ENCODE data around the gene RAPGEF1.

RAPGEF1 gene

DNA sequence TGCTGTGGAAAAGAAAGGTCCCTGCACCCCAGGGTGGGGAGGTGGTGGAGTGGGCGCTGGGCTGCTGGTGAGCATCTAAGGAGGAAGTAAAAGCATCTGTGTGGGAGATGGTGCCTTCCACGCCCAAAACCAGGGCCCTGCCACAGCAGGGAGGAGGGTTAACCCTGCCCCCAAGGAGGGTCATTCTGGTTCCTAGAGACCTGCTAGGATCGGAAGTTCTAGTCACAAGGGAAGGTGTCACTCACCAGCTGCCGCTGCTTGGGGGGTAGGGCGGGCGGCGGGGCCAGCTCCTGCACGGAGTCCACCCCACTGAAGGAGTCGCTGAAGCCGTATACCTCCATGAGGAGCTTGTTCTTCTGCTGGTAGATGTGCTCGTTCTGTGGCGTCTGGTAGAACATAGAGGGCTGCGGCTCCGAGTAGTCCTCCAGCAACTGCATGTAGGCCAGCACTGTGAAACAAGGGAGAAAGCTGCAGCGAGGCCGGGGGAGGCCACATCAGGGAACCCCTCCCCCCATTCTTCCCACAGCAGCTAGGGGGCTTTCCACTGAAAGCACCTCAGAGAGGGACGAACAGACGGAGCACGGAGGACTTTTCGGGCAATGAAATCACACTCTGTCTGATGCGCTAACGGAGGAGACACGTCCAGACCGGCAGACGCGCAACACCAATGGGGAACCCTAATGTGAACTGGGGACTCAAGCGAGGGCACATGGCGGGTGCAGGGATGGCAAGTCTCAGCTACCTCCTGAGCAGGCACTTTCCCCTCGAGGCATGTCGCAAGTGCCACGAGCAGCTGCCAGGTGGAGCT, 118.1 kb downstream of the RAPGEF1 start:
- DNase-seq, result no peak

DNA sequence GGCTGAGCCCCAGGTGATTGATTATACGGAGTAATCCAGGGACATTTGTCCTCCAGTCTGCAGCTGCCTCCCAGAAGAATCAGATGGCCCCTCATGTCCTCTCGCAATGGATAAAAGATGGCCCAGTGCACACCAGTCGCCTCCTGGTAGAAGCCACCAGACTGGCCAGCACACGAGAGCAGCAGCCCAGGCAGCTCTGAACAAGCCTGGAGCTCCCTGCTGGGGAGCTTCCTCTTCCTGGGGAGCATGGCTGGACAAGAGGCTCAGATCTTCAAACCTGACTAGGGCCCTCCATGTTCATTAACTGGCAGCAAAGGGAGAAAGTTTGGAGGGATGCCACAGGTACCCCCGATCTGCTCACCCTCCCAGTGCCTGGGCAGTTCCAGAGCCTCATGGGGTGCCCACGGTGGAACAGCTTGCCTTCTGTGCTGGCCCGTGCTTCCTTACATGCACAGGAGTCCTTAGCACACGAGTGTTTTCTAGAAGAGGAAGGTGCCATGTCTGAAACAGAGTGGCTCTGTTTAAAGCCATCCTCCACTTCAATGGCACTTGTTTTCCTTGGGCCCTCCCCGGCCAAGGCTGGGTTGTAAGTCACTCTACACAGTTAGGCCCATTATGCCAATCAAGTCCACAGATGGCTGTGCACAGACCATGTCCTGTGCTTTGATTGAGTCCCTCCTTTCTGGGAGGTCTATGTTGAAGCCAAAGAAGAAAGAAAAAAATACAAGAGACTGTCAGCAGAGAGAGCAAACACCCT, 118.9 kb downstream of the RAPGEF1 start:
- no peak for DNase-seq

DNA sequence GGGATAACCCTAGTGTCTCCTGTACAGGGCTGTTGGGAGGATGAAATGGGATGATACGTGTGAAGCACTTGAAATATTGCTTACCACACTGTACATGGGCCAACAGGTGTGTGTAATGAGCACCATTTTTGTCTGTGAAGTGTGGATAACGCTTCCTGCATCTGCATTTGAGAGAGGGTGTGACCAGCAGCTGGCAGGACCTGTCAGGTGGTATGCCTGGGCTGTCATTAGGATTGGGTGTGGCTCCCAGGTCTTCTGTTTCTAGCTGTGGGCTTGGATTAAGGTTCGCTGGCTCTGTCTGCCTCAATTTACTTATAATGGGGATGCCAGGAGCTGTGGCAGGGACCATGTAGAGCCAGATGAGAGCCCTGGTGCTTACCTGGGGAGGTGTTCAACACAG, 120.2 kb downstream of the RAPGEF1 start:
- no peak for DNase-seq

DNA sequence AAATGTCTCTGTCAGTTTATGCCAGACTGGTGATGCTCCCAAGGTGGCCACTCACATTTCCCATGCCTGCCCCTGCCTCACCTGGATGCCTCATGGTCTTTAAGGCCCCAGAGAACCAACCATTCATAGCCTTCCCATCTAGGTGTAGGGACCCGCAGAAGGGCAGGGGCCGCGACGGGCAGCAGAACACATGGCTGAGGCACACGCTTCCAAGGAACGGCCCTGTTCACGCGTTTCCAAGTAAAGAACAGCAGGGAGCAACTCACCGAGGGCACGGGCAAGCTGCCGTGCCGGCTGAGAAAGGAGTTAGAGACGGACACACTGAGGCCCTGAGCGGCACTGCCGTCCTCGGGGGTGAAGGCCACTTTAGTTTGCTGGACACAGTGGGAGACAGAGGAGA, 121.1 kb downstream of the RAPGEF1 start:
- no peak for DNase-seq

DNA sequence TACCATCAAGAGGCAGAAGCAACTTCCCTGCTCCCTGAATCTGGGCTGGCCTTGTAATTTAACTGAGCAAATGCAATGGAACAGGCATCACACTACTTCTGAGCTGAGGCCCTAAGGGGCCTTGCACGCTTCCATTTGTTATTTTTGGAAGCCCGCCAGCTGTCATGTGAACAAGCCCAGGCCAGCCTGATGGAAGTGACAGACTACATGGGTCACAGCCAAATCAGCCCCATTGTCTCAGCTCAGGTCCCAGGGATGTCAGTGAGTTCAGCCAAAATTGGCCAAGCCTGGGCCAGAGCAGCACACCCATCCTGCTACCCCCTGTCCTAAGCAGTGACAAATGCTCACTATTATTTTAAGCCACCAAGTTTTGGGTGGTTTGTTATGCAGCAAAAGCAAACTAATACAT, 121.8 kb downstream of the RAPGEF1 start:
- DNase-seq, result no peak

DNA sequence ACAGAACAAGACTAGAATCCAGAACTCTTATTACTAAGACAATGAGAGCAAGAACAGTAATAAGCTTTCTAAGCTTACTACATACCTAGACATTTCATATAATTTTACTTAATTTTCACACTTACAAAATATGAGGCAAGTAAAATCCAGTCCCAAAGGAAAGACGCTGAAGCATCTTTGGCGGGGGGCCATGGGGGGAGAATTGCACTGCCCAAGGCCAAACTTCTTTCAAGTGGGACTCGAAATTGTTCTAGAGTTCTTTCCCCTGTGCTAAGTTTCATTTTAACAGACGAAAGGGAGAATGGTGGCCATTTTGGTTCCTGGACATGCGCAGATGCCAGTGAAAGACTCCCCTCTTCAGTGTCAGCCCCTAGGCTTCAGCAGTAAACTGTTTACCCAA, 122.3 kb downstream of the RAPGEF1 start:
- DNase-seq, result no peak

DNA sequence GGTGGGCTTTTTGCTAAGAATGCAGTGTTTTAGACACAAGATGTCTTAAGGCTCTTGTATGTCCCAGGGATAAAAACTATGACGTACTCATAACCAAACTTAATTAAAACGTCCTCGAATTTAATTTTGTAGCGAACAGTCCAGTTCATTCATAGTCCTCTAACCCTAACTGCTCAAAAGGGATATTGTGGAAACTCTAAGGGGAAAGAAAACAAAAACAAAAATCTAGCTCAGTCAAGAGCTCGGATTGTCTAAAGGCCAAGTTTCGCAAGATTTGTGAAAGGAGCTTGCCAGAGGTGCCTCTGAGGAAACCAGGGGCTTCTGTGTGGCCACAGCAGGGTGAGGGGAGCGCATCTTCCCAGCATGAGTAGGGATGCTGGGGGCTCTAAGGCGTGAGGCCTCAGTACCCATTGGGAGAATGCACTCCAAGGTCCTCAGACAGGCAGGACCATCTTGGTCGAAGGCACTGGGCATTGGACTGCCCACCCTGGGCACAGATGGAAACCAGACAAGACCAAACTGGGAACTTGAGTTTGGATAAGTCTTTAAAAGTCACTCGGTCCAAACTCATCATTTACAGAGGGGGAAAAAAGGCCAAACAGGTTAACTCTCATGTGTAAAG, 122.8 kb downstream of the RAPGEF1 start:
- DNase-seq, result no peak

DNA sequence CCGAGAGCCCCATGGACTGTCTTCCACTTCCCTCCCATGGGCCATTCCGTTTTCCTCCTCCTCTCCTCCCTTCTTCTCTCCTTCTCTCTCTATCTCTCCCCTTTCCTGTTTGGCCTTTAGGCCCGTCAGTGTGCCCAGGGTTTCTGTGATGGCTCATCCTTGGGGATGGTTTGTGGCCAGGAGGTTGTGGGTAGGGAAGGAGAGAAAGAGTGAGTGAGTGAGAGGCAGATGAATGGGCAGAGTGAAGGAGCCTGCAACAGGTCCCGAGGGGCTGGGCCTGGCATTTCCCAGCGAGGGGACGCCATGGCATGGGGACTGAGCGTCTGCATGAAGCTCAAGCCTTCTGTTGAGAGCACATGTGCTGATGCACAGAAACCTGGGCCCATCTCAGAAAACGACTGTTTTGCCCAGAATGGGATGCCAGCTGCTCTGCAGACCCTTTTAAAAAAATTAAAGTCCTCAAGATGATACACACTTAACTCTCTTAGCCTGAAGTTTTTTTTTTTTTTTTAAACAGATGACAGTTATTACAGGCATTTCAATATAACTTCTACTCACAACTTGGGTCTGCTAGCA, 125.4 kb downstream of the RAPGEF1 start:
- no peak for DNase-seq

DNA sequence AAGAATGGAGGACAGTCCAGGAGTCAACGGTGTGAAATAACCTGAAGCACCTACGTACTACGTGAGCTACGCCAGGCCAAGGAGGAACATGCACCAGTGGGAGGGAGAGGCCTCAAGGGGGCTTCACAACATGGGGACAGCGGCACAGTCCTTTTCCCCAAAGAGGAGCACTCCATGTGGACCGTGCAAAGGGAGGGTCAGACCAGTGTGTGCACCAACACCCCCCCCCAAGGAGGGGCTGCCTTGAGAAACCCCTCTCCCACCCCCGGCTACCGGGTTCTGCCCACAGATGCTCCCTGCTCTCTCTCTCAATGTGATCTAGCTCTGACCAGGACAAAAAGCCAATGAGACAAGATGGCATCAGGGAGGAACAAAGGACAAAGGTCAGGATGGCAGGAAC, 126.0 kb downstream of the RAPGEF1 start:
- no peak for DNase-seq

DNA sequence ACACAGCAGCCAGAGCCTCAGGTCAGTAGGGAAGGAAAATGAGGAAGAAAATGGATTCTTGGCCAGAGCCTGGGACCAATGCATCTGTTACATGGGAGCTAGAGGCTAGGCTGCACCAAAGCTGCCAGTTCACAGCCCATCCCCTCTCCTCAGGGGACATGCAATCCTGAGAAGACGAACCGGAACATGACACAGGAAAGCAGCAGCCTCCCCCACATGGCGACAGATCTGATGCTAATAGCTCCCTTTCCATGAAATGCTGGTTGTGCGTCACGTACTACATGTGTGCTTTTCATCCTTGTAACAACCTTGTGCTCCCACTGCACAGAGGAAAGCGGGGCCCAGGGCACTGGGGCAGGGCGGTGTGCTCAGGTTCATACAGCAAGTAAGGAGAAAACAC, 127.0 kb downstream of the RAPGEF1 start:
- DNase-seq, result no peak

DNA sequence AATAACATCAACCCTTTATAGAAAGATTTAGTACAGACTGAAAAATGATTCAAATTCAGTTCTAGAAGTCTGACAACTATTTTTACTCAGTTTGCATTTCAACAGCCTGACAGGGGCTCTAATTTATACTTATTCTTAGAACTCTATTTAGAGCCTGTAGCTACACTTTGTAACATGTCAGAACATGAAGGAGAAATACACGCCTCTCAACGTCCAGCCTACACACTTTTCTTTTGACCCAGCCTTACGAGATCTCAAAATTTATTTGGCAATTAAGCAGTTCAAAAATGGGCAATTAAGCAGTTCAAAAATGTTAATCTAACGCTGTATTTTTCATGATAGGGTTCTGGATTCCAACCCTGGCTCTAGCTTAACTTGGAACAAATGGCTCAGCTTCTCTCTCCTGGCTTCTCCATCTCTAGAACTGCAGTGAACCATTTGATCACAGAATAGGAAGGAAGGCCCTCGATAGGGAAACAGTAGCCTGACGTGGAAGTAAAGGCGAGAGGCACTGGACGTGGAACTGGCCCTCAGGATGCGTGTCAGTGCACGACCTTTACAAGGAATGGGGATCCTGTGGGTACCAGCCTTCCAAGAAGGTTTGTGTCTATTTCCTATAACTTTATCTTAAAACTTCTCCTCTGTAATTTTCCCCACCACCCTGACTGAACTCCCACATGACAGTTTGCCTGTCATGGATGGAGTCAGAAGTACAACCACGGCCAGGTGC, 128.1 kb downstream of the RAPGEF1 start:
- no peak for DNase-seq

DNA sequence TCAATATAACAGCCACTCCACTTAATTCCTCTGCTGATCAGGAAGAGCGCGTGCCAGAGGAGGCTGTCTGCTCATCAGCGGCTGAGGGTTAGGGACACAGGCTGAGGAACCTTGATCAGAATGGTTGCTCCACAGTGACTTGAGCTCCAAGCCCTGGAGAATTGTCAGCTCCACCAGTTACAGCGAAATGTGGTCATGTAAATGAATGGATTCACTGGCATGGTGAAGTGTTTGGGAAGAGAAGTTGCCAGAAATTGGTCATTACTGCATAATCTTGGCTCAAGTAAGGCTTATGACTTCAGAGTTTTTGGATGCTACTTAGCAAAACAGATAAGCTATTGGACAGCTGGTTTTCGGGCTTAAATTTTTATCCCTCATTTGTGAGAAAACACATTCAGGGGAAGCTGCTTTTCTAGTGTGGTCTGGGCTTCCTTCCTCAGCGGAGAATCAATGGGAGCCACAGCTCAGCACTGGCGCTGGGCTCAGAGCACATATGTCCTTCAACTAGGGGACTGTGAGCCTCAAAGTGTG, 129.6 kb downstream of the RAPGEF1 start:
- DNase-seq, result no peak

DNA sequence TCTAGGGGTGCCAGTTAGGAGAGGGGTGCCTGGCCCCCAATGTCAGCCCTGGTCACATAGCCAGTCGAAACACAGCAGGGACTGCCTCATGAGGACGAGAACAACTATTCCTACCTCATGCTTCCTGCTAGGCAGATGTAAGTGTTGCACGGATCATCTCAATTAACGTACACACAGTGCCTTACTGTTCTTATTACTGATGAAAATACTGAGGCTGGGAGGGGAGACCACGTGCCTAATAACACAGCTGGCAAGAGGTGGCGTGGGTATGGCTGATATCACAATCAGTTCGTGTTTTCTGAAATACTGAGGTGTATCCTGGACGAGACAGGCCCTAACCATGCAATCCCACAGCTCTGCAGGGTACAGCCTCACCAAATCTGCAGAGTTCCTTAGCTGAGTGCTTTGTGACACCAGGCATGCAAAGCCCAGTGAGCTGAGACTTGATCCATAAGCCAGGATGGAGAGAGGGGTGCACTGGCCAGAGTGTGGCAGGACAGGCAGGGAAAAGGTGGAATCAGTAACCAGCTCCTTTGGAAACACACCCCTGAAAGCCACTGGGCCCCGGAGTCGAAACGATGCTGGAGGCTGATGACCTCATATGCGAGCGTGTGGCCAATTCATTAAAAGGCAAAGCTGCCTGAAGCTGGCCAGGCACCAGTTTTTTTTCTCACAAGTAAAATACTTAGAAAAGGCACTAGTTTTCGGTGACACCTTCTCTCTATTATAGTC, 130.6 kb downstream of the RAPGEF1 start:
- DNase-seq, result no peak

DNA sequence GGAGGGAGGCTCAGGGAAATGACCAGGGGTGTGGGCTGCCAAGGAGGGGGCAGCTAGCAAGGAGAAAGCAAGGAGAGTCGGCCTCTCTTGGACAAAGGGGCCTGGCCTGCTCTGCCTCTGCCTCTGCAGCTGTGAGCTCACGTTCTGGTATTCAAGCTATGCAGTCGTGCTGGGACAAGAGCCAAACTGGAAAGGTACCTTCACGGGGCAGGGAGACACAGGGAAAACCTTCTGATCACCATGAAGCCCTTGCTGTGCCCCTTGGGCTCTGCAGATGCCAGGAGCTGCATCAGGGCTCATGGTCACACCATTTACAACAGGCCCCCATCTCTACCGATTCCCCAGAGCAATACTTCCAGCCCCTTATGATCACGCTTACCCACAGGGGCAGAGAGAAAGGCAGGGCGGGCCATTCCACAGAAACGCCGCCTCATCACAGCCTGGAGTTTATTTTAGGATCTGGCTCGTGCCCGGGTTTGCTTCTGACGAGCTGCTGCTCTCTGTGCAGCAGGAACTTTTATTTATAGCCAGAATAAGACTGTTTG, 131.3 kb downstream of the RAPGEF1 start:
- no peak for DNase-seq

DNA sequence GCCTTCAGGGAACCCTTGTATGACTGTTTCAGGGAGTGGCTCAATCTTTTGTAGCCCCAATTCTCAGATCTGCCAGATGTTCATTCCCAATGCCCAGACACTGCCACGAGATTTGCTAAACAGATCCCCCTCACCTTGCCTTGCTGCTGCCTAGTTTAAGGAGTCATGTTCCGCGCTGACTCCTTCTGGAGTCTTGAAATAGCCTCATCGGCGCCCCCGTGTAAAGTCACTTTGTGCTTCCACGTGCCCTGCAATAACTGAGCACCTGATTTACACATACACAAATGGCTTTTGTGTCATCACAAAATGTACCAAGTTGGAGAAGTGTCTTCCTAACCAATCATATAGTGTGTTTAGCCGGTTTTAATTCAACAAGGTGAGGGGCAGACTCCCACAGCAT, 132.3 kb downstream of the RAPGEF1 start:
- no peak for DNase-seq

DNA sequence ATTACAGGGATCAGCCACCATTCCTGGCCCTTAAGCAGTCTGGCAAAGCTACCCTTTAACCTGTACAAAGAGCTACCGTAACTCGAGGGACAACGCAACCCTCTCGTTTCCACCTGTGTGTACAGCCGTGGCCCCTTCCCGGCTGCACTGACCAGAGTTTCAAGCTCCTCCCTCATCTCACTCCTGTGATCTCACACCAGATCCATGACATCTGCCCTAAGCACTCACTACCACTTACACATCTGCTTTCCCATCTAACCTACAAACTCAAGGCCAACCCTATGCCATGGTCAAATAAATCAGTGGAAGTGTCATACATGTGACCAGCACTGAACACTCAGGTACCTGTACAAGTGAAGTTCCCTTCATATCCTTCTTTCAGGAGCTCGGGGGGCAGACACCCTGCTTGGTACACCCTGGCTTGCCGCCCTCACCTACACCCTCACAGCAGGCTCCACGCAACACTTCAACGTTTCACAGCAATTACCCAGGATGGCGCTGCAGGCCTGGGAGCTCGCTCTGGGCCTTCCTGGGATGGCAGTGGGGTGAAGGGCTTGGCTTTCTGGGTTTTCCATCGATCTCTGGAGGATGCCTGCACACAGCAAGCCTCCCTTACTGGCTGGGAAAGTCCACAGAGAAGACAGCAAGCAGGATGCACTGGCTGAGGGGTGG, 132.8 kb downstream of the RAPGEF1 start:
- DNase-seq, result no peak

DNA sequence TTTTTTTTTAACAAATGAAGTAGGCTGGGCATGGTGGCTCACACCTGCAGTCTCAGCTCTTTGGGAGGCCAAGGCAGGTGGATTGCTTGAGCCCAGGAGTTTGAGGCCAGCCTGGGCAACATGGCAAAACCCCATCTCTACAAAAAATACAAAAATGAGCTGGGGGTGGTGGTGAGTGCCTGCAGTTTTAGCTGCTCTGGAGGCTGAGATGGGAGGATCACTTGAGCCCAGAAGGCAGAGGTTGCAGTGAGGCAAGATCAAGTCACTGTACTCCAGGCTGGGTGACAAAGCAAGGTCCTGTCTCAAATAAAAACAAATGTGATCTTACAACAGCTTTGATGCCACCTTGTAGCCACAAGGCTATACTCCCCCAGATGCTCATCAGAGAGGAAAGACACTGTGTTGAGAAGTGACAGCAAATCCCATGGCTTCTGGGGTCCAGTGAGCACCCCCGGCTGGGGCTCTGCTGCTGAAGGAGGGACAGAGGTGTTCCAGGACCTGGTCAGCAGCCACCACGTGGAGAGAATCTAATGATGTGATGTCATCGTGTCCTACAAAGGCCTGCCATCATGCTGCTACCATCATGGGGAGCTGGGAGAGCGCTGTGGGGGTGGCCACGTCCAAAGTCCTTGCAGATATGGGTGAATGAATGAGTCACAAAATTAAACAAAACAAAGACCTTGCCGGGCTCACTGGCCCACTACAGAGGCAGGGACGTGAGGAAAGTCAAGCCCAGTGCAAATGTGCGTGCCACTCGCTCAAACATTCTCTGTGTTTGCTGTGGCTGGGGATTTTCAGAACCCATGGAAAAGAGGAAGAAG, 133.9 kb downstream of the RAPGEF1 start:
- DNase-seq, result no peak

DNA sequence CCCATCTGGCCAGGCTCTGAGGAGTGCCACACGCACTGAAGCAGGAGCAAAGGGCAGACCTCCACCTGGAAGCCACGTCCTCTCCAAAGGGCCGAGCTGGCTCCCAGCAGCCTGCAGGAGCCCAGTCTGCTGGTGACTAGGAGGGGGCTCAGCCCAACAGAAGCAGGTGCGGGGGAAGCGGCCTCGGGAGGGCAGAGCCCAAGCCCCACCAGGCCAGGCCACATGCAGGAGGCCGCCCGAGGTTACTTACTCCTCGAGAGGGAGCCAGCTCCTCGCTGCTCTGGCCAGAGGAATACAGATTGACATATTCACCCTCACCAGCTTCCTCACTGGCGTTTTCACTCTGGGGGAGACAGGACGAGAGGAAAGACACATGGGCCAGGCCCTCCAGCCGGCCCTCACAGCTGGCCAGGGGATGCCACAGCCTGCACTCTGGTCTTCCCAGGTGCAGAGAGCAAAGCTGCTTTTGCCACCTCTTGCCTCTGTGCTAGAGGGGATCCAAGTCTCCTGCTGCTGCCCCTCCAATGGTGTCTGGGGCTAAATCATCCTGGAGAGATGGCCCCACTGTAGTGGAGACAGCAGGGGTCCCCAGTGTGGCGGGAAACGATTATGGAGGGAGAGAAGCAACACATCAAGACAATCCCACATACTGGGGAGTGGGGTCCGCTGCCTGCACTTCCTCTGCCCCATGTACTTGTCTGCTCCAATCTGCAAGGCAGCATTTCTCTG, 136.0 kb downstream of the RAPGEF1 start:
- DNase-seq, result no peak

DNA sequence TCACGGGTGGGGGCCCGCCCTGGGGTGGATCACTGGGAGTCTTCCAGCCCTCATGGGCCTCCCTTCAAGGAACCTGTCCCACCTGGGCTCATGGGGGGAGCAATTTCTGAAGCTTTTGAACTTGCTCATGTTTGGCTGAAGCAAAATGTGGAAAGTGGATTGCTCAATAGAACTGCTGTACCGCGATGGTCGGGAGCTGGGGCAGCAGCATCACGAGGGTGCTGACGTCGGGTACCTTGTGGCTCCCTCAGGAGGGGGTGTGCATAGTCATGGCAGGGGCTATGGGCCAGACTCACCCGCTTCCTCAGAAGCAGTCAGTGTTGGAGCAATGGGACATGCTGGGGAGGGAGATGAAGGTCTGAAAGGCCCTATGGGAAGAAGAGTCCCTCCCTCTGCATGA, 136.7 kb downstream of the RAPGEF1 start:
- no peak for DNase-seq
